ENCODE data around the gene GSTT2. TPM values are rescaled to one million over a fixed set of nuclear protein-coding genes. Genes with fewer than 3 reads are reported as not detected.
A peak's percentile ranks its signal among the peaks of the same experiment; 100 is the strongest.
"Not testable (repeated sequence)": the region's sequence is repeated elsewhere in the genome, so short reads cannot be mapped to it uniquely, and the experiment has no call there.

GSTT2 gene
- total RNA-seq = under 1 TPM in 1 of 4 donors, not detected in 3; 0.81 TPM

DNA sequence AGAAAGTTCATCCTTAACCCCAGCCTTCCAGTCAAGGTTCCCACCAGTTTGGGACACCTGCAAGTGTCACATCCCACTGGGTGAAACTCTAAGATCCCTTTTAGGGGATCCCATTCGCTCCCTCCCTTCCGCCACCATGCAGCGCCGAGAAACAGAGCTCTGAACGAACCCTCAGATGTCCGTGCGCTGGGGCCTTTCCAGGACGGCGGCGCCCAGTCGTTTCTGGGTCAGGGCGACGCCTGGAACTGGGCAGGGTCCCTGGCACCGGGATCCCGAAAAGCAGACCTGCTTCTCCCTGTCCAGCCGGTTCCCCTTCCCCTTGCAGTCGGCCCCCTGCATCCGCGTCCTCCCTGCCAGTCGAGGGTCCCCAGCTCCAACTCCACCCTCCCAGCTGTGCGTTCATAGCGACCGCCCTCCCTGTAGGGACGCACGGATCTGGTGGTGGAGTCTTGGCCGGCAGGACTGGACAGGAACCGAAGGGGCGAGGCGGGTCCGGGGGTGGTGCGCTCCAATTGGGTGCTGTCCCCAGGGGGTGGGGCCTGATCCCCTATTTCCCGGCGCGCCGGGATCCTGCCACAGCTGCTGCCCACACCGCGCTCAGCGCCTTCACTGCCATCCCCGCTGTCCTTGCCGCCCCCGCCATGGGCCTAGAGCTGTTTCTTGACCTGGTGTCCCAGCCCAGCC, at the start of gene GSTT2:
Gene GSTT2, plus strand, starts transcription at position 578 of the 684 bp plus-strand sequence.
- H3K27me3 ChIP-seq; H3K4me3 ChIP-seq; H3K9me3 ChIP-seq; H3K4me1 ChIP-seq; DNase-seq (ENCODE audit: low spot score in 2 of 2); H3K27ac ChIP-seq; H3K36me3 ChIP-seq: not testable (repeated sequence)
- WGBS = no CpG with 5 or more reads among the region's 41 CpGs

DNA sequence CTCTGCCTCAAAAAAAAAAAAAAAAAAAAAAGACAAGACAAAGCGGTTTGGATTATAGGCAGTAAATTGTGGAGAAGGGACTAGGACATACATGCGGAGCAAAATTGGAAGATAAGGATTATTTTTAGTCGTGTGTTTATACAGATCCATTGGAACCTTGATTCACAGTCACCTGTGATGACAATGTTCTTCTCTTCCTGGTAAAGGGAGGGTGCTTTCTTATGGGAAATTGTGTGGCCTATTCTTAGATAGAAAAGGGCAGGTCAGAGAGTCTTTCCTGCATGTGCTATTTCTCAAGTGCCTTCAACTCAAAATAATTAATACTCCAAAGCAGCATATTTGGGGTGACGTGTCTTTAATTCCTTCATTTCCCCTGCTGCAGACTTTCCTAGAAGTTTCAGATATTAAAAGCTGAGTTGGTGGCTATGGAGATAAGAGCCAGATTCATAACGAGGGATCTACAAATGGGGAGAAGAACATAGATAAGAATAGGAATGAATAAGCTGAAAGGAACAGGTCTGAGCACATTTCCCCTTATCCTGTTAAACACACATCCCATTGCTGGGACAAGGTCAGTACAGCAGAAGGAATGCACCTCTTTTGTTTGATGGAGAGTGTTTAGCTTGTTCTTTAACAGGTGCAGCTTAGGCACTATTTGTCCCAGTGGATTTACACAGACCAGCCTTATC, 41.5 kb upstream of the GSTT2 start:
- 73% methylated on average over 5 of the region's 5 CpGs for WGBS
- H3K36me3 ChIP-seq = no peaks in the 10 kb centered on the region
- TF ChIP-seq POLR2A (IDR thresholded peaks at IDR 0.05) = no peak
- TF ChIP-seq, protein P1, sequence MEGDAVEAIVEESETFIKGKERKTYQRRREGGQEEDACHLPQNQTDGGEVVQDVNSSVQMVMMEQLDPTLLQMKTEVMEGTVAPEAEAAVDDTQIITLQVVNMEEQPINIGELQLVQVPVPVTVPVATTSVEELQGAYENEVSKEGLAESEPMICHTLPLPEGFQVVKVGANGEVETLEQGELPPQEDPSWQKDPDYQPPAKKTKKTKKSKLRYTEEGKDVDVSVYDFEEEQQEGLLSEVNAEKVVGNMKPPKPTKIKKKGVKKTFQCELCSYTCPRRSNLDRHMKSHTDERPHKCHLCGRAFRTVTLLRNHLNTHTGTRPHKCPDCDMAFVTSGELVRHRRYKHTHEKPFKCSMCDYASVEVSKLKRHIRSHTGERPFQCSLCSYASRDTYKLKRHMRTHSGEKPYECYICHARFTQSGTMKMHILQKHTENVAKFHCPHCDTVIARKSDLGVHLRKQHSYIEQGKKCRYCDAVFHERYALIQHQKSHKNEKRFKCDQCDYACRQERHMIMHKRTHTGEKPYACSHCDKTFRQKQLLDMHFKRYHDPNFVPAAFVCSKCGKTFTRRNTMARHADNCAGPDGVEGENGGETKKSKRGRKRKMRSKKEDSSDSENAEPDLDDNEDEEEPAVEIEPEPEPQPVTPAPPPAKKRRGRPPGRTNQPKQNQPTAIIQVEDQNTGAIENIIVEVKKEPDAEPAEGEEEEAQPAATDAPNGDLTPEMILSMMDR (IDR thresholded peaks at IDR 0.05) = no peak
- no peak for TF ChIP-seq POLR2AphosphoS5 (IDR thresholded peaks at IDR 0.05)
- TF ChIP-seq EP300 (IDR thresholded peaks at IDR 0.05) = no peak
- no peak overlapping the region for H3K4me3 ChIP-seq
- no peaks in the 10 kb centered on the region for H3K4me1 ChIP-seq
- H3K27ac ChIP-seq = no peak overlapping the region
- H3K9me3 ChIP-seq = no peaks in the 10 kb centered on the region
- H3K27me3 ChIP-seq = no peaks in the 10 kb centered on the region
- no peak for DNase-seq (ENCODE audit: low spot score in 2 of 2)

DNA sequence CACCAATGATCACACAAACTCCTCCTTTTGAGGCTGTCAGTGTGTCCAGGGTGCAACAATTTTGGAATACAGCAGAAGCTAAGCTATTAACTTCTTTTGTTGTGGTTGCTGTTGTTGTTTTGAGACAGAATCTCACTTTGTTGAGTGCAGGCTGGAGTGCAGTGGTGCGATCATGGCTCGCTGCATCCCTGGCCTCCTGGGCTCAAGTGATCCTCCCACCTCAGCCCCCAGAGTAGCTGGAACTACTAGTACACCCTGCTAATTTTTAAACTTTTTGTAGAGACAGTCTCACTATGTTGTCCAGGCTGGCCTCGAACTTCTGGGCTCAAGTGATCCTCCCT, 40.9 kb upstream of the GSTT2 start:
- 73% methylated on average over 3 of the region's 3 CpGs for WGBS
- Histone ChIP-seq H3K27ac (no peak overlapping the region), H3K9me3 (no peaks in the 10 kb centered on the region), H3K4me1 (no peaks in the 10 kb centered on the region), H3K27me3 (no peaks in the 10 kb centered on the region), H3K4me3 (no peak overlapping the region), H3K36me3 (no peaks in the 10 kb centered on the region)
- DNase-seq (ENCODE audit: low spot score in 2 of 2) = no peak
- TF ChIP-seq, protein P1 (IDR thresholded peaks at IDR 0.05) = no peak
- TF ChIP-seq EP300 (IDR thresholded peaks at IDR 0.05) (no peak), POLR2A (IDR thresholded peaks at IDR 0.05) (no peak), POLR2AphosphoS5 (IDR thresholded peaks at IDR 0.05) (no peak)

DNA sequence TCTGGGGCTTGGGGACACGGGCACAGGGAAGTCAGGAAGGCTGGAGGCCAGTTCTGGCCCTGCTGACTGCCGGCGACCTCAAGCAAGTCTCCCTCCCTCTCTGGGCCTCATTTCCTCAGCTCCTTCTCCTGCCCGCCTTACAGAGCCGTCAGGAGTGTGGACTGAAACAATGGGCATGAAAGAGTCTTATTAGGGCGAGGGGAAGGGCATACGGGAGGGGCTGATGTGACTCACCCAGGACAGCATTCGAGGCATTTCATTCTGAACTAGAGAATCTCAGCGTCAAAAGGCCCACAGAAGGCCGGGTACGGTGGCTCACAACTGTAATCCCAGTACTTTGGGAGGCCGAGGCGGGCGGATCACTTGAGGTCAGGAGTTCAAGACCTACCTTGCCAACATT, 39.8 kb upstream of the GSTT2 start:
- WGBS = no CpG with 5 or more reads among the region's 14 CpGs
- H3K9me3 ChIP-seq; H3K4me3 ChIP-seq; H3K27ac ChIP-seq; H3K4me1 ChIP-seq; DNase-seq (ENCODE audit: low spot score in 2 of 2); H3K36me3 ChIP-seq; H3K27me3 ChIP-seq: not testable (repeated sequence)

DNA sequence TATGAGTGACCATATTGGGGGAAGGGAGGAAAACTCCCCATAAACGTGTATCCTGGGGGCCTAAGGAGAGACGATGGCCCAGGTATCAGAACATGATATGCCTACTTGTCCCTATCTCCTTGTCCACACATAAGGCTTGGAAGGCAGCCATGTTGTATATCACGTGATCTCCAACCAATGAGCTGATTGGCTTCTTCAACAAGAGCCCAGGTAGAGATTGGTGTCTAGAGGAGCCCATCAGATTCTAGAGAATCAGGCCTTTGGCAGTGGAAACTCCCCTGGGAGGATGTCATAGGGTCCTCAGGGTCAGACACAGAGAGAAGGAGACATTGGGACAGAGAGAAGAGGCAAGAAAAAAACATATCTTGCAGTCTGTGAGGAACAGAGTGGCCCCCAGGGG, 32.5 kb upstream of the GSTT2 start:
- H3K27ac ChIP-seq; H3K4me3 ChIP-seq; DNase-seq (ENCODE audit: low spot score in 2 of 2); H3K36me3 ChIP-seq; H3K9me3 ChIP-seq; H3K4me1 ChIP-seq; H3K27me3 ChIP-seq: not testable (repeated sequence)
- WGBS = 77% methylated on average over 3 of the region's 3 CpGs

DNA sequence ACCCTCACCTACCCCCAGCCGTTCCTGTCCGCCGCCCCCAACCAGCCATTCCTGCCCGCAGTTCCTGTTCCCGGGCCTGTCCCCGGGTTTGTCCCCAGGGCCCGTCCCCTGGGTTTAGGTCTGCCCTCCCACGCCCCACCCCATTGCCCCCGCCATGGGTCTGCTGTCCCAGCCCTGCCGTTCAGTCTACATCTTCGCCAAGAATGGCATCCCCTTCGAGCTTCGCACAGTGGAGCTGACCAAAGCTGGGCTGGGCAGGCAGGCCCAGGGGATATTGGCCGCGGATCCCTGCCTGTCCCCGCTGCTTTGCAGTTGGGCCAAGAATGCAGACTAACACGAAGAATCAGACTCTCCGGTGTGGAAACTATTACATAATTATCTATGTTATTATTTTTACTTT, 30.2 kb upstream of the GSTT2 start:
- not testable (repeated sequence) for H3K4me1 ChIP-seq; H3K27ac ChIP-seq; H3K27me3 ChIP-seq; H3K36me3 ChIP-seq; H3K4me3 ChIP-seq; DNase-seq (ENCODE audit: low spot score in 2 of 2); H3K9me3 ChIP-seq
- WGBS = 74% methylated on average over 15 of the region's 18 CpGs

DNA sequence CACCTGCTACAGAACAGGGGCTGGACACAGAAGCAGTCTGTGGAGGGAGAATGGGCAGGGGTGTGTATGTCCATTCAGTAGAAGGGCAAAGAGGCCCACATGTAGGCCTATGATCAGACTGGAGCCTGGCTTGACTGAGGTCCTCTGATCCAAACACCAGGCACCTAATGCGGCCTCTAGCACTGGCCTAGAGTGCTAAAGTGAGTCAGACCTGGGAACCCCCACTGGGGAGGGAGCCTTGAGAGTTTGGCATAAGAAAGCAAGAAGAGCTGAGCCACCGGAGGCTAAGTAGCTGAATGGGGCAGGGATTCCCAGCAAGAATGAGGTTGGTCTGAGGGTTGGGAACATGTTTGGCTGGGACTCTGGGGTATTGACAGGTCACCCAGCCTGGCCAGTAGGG, 28.6 kb upstream of the GSTT2 start:
- not testable (repeated sequence) for H3K4me3 ChIP-seq; H3K27ac ChIP-seq; H3K9me3 ChIP-seq; DNase-seq (ENCODE audit: low spot score in 2 of 2); H3K4me1 ChIP-seq; H3K36me3 ChIP-seq; H3K27me3 ChIP-seq
- WGBS = 100% methylated on average over 1 of the region's 2 CpGs

DNA sequence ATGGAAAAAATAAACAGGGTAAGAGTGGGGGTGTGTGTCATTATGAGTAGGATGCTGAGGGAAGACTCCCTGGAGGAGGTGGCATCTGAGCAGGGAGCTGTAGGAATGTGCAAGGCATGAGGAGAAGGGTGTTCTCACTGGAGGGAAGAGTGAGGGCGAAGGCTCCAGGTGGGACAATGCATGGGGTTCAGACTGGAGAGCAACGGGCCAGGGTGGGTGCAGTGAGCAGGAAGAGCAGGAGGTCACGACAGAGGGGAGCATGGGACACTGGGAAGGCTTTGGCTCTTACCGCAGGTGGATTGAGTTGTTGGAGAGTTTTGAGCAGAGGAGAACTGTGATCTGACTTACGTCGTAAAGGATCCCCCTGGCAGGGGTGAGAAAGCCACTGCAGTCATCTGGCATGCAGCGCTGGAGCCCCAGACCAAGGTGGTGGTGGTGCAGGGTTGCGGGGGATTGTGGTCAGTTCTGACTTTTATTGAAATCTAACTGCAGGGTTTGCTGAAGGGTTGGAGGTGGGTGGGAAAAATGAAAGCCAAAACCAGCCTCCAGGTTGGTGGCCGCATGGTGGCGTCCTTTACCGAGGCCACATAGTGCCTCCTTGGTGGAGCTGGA, 27.0 kb upstream of the GSTT2 start:
- H3K4me1 ChIP-seq, H3K27me3 ChIP-seq, H3K27ac ChIP-seq, H3K9me3 ChIP-seq, H3K4me3 ChIP-seq, H3K36me3 ChIP-seq: not testable (repeated sequence)
- peak in 1 of 2 donors; percentile 72 for DNase-seq (ENCODE audit: low spot score in 2 of 2)
- WGBS = 71% methylated on average over 11 of the region's 11 CpGs

DNA sequence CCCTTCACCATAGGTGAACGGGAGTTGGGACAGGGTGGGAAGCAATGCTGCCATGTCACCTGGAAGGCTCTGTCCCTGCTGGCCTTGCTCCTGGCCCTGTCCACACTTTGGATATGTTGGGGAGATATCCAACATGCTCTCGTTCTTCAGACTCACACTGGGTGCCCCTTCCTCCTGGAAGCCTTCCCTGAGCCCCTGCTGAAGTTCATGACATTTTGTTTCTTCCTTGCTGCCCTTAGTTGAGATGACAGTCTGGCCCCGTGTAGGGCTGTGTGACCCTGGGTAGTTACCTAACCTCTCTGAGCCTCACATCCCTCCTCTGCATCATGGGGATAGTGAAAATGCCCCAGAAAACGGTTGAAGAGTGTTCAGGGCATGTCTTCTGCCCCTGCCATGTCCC, 26.4 kb upstream of the GSTT2 start:
- not testable (repeated sequence) for H3K36me3 ChIP-seq; H3K27me3 ChIP-seq; H3K27ac ChIP-seq; H3K9me3 ChIP-seq; H3K4me1 ChIP-seq; H3K4me3 ChIP-seq; DNase-seq (ENCODE audit: low spot score in 2 of 2)
- 69% methylated on average over 4 of the region's 4 CpGs for WGBS

DNA sequence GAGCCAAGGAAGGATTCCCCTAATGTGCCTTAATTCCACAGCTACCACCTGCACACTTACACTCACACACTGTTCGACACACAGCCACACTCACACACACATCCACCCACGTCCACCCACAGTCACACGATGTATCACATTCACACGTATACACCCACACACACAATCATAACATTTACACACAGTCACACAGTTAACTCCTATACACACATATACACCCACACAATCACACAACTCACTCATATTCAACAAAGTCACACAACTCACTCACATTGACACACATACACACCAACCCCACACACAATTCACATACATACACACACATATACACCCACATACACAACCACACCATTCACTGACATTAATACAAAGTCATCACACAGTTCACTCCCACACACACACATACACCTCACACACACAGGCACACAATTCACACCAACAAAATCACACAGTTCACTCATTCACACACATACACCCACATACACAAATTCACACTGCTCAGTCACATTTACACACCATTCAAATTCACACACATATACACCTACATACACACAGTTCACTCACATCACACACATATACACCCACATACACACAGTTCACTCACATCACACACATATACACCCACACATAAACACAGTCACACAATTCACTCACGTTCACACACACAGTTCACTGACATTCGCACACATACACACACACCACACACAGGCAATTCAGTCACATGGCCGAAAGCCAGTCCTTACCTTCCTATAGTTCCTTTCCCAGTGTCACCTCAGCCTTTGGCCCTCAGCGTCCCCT, 25.5 kb upstream of the GSTT2 start:
- 80% methylated on average over 8 of the region's 8 CpGs for WGBS
- not testable (repeated sequence) for H3K36me3 ChIP-seq; H3K4me3 ChIP-seq; H3K4me1 ChIP-seq; H3K27me3 ChIP-seq; DNase-seq (ENCODE audit: low spot score in 2 of 2); H3K9me3 ChIP-seq; H3K27ac ChIP-seq

DNA sequence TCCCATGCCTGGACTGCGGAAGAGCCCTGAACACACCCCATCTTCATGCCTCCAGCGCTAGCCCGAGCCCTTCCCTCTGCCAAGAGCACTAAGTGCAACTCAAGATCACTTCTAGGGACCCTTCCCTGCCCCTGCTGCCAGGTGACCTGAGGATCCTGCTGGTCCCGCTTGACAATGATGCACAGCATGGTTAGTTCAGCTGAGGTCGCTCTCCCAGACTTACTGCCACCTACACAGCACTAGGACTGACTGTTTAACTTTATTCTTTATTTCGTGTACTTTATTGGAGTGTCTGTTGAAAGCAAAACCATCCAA, 25.0 kb upstream of the GSTT2 start:
- H3K36me3 ChIP-seq, H3K27ac ChIP-seq: not testable (repeated sequence)
- WGBS = 76% methylated on average over 6 of the region's 6 CpGs

More for the DNA sequence above, 25.0 kb upstream of the GSTT2 start:
- not testable (repeated sequence) for DNase-seq (ENCODE audit: low spot score in 2 of 2); H3K27me3 ChIP-seq; H3K9me3 ChIP-seq; H3K4me3 ChIP-seq; H3K4me1 ChIP-seq
